Liver (tissue), 9 donors: ENCODE measurements around the gene CREB3L2. TPM values are rescaled to one million over a fixed set of nuclear protein-coding genes. Genes with fewer than 3 reads are reported as not detected.

Source experiments
- DNase-seq: peaks from one replicate; pipeline ENCODE4 v3.0.0-alpha.2; 2017; ENCODE audit warnings: low spot score
- H3K27ac ChIP-seq, 2 donors: one replicate each; pipeline ENCODE4 v1.7.0; 2013; ENCODE audit warnings: inconsistent platforms in 2 of 2, low read length in 2 of 2, control low read depth in 1 of 2, low read depth in 1 of 2, mild to moderate bottlenecking in 1 of 2
- H3K27me3 ChIP-seq, 4 donors: one replicate each; pipeline versions ENCODE4 v1.6.1 to v1.7.0; 2013; ENCODE audit warnings: low read length in 3 of 4, inconsistent platforms in 1 of 4, mild to moderate bottlenecking in 1 of 4, moderate library complexity in 1 of 4; ENCODE audit not compliant: control insufficient read depth in 4 of 4, insufficient read depth in 4 of 4
- H3K36me3 ChIP-seq, 4 donors: one replicate each; pipeline versions ENCODE4 v1.6.1 to v1.7.0; 2013; ENCODE audit warnings: low read length in 3 of 4, mild to moderate bottlenecking in 3 of 4, low read depth in 1 of 4, moderate library complexity in 1 of 4; ENCODE audit not compliant: control insufficient read depth in 4 of 4, insufficient read depth in 3 of 4
- H3K4me1 ChIP-seq, 4 donors: one replicate each; pipeline versions ENCODE4 v1.6.1 to v1.7.0; 2013; ENCODE audit warnings: low read length in 3 of 4, mild to moderate bottlenecking in 3 of 4, moderate library complexity in 1 of 4; ENCODE audit not compliant: control insufficient read depth in 4 of 4, insufficient read depth in 4 of 4
- H3K4me3 ChIP-seq, 3 donors: one replicate each; pipeline versions ENCODE4 v1.6.1 to v1.7.0; 2013; ENCODE audit warnings: low read length in 3 of 3, control low read depth in 1 of 3, low read depth in 1 of 3, mild to moderate bottlenecking in 1 of 3
- H3K9ac ChIP-seq, 2 donors: one replicate each; pipeline ENCODE4 v1.7.0; 2013; ENCODE audit warnings: low read length in 2 of 2, mild to moderate bottlenecking in 2 of 2, moderate library complexity in 2 of 2, control low read depth in 1 of 2, low read depth in 1 of 2
- H3K9me3 ChIP-seq, 4 donors: one replicate each; pipeline versions ENCODE4 v1.6.1 to v1.7.0; 2013; ENCODE audit warnings: low read length in 3 of 4; ENCODE audit not compliant: control insufficient read depth in 4 of 4
- ATF3 ChIP-seq: IDR thresholded peaks from 2 replicates; pipeline ENCODE4 v1.6.1; 2016; ENCODE audit warnings: antibody characterized with exemption
- CTCF ChIP-seq: fragments of 150-350 bp; IDR thresholded peaks from 2 replicates; pipeline ENCODE4 v1.5.1; 2017; ENCODE audit warnings: improper control_type of control experiment, low read depth, low read length; ENCODE audit not compliant: missing input control
- FOXA1 ChIP-seq: IDR thresholded peaks from 2 replicates; pipeline ENCODE4 v1.6.1; 2016; ENCODE audit warnings: antibody characterized with exemption
- FOXA2 ChIP-seq: IDR thresholded peaks from 2 replicates; pipeline ENCODE4 v1.6.1; 2016; ENCODE audit warnings: antibody characterized with exemption
- GABPA ChIP-seq, 2 donors: IDR thresholded peaks in 1 of 2; conservative IDR thresholded peaks in 1 of 2; 2 replicates each; pipeline ENCODE4 v1.6.1; 2016; ENCODE audit warnings: antibody characterized with exemption in 2 of 2, mild to moderate bottlenecking in 1 of 2, moderate library complexity in 1 of 2
- HNF4A ChIP-seq, 2 donors: conservative IDR thresholded peaks; 2 replicates each; pipeline ENCODE4 v1.6.1; 2016; ENCODE audit warnings: antibody characterized with exemption in 2 of 2, mild to moderate bottlenecking in 2 of 2
- HNF4G ChIP-seq: IDR thresholded peaks from 2 replicates; pipeline ENCODE4 v1.6.1; 2016; ENCODE audit warnings: antibody characterized with exemption
- JUND ChIP-seq, 2 donors: IDR thresholded peaks; 2 replicates each; pipeline ENCODE4 v1.6.1; 2016; ENCODE audit warnings: antibody characterized with exemption in 2 of 2
- RAD21 ChIP-seq, 2 donors: IDR thresholded peaks; 2 replicates each; pipeline ENCODE4 v1.6.1; 2016; ENCODE audit warnings: antibody characterized with exemption in 2 of 2, mild to moderate bottlenecking in 2 of 2
- SP1 ChIP-seq: IDR thresholded peaks from 2 replicates; pipeline ENCODE4 v1.6.1; 2018; ENCODE audit warnings: antibody characterized with exemption, mild to moderate bottlenecking
- TAF1 ChIP-seq: conservative IDR thresholded peaks from 2 replicates; pipeline ENCODE4 v1.6.1; 2016; ENCODE audit warnings: antibody characterized with exemption, mild to moderate bottlenecking
- YY1 ChIP-seq: IDR thresholded peaks from 2 replicates; pipeline ENCODE4 v1.6.1; 2016; ENCODE audit warnings: antibody characterized with exemption, mild to moderate bottlenecking
- WGBS: extraction: QIAGEN DNeasy Blood & Tissue Kit; methylation state at CpG from one replicate; pipeline ENCODE4 v1.1.7; 2013; 5-methylcytosine and 5-hydroxymethylcytosine counted together
- polyA plus RNA-seq, 2 donors: library from polyadenylated mRNA; stranded (reverse) in 1 of 2; unstranded in 1 of 2; fragments of 200-250 nt in 1 of 2; fragments of >200 nt in 1 of 2; fragmentation: Nextera tagmentation in 1 of 2; extraction: Ambion mirVana in 1 of 2; gene quantifications; one replicate each; pipeline versions ENCODE4 v1.2.1 to v1.2.3, GENCODE V29; 2013 to 2015
- total RNA-seq, 2 donors: library from RNA; depleted of rRNA; stranded (reverse); fragments of >200 nt; gene quantifications; one replicate each; pipeline ENCODE4 v1.2.3, GENCODE V29; 2014
- TF ChIP-seq, protein P1 (sequence below): IDR thresholded peaks from 2 replicates; pipeline ENCODE4 v1.6.1; 2016; ENCODE audit warnings: antibody characterized with exemption
- TF ChIP-seq, protein P2 (sequence below): IDR thresholded peaks from 2 replicates; pipeline ENCODE4 v1.6.1; 2016; ENCODE audit warnings: antibody characterized with exemption
- TF ChIP-seq, protein P3 (sequence below): IDR thresholded peaks from 2 replicates; pipeline ENCODE4 v1.6.1; 2016; ENCODE audit warnings: antibody characterized with exemption, mild to moderate bottlenecking
- donor health status: healthy.
- donor health status: healthy.
- donor health status: healthy.
- donor health status: healthy.
- donor health status: healthy.

The CREB3L2 gene
- total and polyA plus RNA-seq, 4 donors, result 6.7 to 16.6 (median 9.9) TPM

DNA sequence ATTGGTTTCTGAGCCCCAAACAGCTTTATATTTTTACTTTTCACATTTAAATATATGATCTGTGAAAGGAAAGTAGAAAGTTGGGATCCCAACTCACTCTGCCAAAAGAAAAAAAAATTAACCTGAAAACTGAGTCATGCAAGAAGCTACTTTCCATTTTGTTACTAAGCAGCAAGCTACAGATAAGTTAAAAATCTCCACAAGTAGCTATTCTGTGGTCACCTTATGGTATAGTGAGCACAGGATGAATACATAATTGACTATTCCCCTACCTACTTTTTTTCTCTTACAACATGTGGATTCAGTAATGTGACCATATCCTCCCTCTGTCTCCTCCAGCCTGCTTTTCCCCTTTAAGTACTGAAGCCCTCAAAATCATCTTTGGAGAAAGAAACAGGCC, 30.3 kb upstream of the CREB3L2 start:
- Histone ChIP-seq H3K27ac (no peak overlapping the region), H3K4me3 (no peak overlapping the region), H3K9me3 (no peaks in the 10 kb centered on the region), H3K9ac (no peak overlapping the region), H3K36me3 (no peaks in the 10 kb centered on the region), H3K4me1 (peaks cover 0 to 3% (median 0%) of the 10 kb centered on the region in 4 donors), H3K27me3 (no peaks in the 10 kb centered on the region)
- TF ChIP-seq, protein P1, sequence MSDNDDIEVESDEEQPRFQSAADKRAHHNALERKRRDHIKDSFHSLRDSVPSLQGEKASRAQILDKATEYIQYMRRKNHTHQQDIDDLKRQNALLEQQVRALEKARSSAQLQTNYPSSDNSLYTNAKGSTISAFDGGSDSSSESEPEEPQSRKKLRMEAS, result no peak
- TF ChIP-seq JUND (IDR thresholded peaks at IDR 0.05), result no peak
- TF ChIP-seq, protein P2, sequence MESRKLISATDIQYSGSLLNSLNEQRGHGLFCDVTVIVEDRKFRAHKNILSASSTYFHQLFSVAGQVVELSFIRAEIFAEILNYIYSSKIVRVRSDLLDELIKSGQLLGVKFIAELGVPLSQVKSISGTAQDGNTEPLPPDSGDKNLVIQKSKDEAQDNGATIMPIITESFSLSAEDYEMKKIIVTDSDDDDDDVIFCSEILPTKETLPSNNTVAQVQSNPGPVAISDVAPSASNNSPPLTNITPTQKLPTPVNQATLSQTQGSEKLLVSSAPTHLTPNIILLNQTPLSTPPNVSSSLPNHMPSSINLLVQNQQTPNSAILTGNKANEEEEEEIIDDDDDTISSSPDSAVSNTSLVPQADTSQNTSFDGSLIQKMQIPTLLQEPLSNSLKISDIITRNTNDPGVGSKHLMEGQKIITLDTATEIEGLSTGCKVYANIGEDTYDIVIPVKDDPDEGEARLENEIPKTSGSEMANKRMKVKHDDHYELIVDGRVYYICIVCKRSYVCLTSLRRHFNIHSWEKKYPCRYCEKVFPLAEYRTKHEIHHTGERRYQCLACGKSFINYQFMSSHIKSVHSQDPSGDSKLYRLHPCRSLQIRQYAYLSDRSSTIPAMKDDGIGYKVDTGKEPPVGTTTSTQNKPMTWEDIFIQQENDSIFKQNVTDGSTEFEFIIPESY, result no peak
- no peak for TF ChIP-seq GABPA (IDR thresholded peaks at IDR 0.05 in 1 of 2, conservative IDR thresholded peaks at IDR 0.05 in 1 of 2)
- TF ChIP-seq CTCF, result no peak
- TF ChIP-seq HNF4A (conservative IDR thresholded peaks at IDR 0.05), result no peak
- TF ChIP-seq TAF1, result no peak
- no peak for TF ChIP-seq ATF3
- TF ChIP-seq SP1, result no peak
- no peak for DNase-seq

DNA sequence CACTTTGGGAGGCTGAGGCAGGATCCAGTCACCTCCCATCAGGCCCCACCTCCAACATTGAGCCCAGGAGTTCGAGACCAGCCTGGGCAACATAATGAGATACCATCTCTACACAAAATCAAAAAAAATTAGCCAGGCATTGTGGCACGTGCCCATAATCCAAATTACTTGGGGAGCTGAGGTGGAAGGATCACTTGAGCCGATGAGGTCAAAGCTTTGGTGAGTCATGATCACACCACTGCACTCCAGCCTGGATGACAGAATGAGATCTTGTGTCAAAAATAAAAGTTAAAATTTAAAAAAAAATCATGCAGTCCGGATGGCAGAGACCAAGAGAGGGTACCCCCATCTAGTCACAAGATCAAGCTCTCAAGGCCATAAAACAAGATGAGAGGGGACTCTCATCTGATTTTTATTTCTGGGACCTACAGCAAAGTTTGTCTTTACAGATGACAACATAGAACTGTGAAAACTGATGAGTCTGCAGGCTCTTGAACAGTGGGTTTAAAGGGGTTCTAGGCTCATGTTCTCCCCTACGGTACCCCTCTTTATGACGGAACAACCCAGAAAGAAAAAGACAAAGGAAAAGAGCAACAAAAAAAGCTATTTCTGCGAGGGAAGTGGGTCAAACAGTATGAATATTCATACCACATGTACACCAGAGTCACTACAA, 28.9 kb upstream of the CREB3L2 start:
- DNase-seq, result no peak
- Histone ChIP-seq H3K27me3 (no peaks in the 10 kb centered on the region), H3K4me1 (peaks cover 0 to 3% (median 0%) of the 10 kb centered on the region in 4 donors), H3K9ac (no peak overlapping the region), H3K4me3 (no peak overlapping the region), H3K27ac (no peak overlapping the region), H3K9me3 (no peaks in the 10 kb centered on the region), H3K36me3 (no peaks in the 10 kb centered on the region)
- TF ChIP-seq TAF1 (no peak), JUND (IDR thresholded peaks at IDR 0.05) (peak in 1 of 2 donors; percentile 9)
- WGBS, result 91% methylated on average over 7 of the region's 7 CpGs

DNA sequence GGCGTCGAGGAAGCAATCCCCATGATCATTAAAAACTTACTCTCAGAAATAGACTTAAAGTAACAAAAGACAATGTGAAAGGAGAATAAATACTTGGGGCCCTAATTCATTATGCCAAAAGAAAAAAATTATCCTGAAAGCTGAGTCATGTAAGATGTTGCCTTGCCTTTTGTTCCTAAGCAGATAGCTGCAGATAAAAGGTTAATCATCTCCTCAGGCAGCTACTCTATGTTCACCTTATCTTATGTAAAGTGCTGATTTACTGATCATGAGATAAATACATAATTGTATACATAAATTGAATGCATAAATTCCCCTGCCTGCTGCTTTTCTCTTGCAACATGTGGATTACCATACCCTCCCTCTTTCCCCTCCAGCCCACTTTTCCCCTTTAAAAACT, 28.1 kb upstream of the CREB3L2 start:
- H3K27me3 ChIP-seq, result no peaks in the 10 kb centered on the region
- no peak overlapping the region for H3K9ac ChIP-seq
- DNase-seq, result no peak
- peaks cover 0 to 7% (median 0%) of the 10 kb centered on the region in 4 donors for H3K4me1 ChIP-seq
- TF ChIP-seq HNF4A (conservative IDR thresholded peaks at IDR 0.05) (no peak), HNF4G (no peak), FOXA2 (no peak), YY1 (no peak), JUND (IDR thresholded peaks at IDR 0.05) (no peak), FOXA1 (no peak), RAD21 (IDR thresholded peaks at IDR 0.05) (no peak)
- TF ChIP-seq, protein P3, sequence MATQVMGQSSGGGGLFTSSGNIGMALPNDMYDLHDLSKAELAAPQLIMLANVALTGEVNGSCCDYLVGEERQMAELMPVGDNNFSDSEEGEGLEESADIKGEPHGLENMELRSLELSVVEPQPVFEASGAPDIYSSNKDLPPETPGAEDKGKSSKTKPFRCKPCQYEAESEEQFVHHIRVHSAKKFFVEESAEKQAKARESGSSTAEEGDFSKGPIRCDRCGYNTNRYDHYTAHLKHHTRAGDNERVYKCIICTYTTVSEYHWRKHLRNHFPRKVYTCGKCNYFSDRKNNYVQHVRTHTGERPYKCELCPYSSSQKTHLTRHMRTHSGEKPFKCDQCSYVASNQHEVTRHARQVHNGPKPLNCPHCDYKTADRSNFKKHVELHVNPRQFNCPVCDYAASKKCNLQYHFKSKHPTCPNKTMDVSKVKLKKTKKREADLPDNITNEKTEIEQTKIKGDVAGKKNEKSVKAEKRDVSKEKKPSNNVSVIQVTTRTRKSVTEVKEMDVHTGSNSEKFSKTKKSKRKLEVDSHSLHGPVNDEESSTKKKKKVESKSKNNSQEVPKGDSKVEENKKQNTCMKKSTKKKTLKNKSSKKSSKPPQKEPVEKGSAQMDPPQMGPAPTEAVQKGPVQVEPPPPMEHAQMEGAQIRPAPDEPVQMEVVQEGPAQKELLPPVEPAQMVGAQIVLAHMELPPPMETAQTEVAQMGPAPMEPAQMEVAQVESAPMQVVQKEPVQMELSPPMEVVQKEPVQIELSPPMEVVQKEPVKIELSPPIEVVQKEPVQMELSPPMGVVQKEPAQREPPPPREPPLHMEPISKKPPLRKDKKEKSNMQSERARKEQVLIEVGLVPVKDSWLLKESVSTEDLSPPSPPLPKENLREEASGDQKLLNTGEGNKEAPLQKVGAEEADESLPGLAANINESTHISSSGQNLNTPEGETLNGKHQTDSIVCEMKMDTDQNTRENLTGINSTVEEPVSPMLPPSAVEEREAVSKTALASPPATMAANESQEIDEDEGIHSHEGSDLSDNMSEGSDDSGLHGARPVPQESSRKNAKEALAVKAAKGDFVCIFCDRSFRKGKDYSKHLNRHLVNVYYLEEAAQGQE, result no peak
- no peak overlapping the region for H3K27ac ChIP-seq
- H3K9me3 ChIP-seq, result no peaks in the 10 kb centered on the region
- no peak overlapping the region for H3K4me3 ChIP-seq
- WGBS, result 97% methylated on average over 2 of the region's 2 CpGs
- no peaks in the 10 kb centered on the region for H3K36me3 ChIP-seq
